ENCODE measurements around the gene FYN. TPM values are rescaled to one million over a fixed set of nuclear protein-coding genes. Genes with fewer than 3 reads are reported as not detected.

Gene FYN
- total and polyA plus RNA-seq, 2 of the 13 experiments (the other 11 are each of a cell fraction or from before 2014, with no cell fraction given): 15.5 to 24.6 TPM

GRCh38 chr6:111713236-111713635 lies 160.0 kb downstream of the FYN start (continued):
- TF ChIP-seq ZNF34 (CRISPR knock-in tag; IDR thresholded peaks at IDR 0.05; ENCODE audit: borderline replicate concordance) (no peak), HMGA1 (CRISPR knock-in tag; conservative IDR thresholded peaks at IDR 0.05) (no peak), NKX3-1 (CRISPR knock-in tag; IDR thresholded peaks at IDR 0.05) (no peak), SP140L (CRISPR knock-in tag; IDR thresholded peaks at IDR 0.05; ENCODE audit: borderline replicate concordance) (no peak), GPN1 (CRISPR knock-in tag; IDR thresholded peaks at IDR 0.05; ENCODE audit: borderline replicate concordance) (no peak)
- TF ChIP-seq, protein P1, sequence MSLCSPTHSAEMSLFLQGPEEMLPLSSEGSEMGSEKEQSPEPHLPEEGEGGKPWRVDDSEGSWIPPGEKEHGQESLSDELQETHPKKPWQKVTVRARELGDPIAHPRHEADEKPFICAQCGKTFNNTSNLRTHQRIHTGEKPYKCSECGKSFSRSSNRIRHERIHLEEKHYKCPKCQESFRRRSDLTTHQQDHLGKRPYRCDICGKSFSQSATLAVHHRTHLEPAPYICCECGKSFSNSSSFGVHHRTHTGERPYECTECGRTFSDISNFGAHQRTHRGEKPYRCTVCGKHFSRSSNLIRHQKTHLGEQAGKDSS (CRISPR knock-in tag; IDR thresholded peaks at IDR 0.05; ENCODE audit: borderline replicate concordance, low read depth): no peak
- TF ChIP-seq, protein P2, sequence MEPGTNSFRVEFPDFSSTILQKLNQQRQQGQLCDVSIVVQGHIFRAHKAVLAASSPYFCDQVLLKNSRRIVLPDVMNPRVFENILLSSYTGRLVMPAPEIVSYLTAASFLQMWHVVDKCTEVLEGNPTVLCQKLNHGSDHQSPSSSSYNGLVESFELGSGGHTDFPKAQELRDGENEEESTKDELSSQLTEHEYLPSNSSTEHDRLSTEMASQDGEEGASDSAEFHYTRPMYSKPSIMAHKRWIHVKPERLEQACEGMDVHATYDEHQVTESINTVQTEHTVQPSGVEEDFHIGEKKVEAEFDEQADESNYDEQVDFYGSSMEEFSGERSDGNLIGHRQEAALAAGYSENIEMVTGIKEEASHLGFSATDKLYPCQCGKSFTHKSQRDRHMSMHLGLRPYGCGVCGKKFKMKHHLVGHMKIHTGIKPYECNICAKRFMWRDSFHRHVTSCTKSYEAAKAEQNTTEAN (CRISPR knock-in tag; conservative IDR thresholded peaks at IDR 0.05): no peak

GRCh38 chr6:111711984-111712752 lies 161.1 kb downstream of the FYN start:
- H3K36me3 ChIP-seq (replicated peaks in 1 of 2; ENCODE audit: control insufficient read depth in 1 of 2, insufficient read depth in 2 of 2, low read length in 2 of 2): no peaks in the 10 kb centered on the region; a peak in 1 of 5 replicates
- H3K27me3 ChIP-seq (ENCODE audit: control insufficient read depth in 1 of 2, insufficient read depth in 2 of 2, low read length in 2 of 2): no peaks in the 10 kb centered on the region
- no peaks in the 10 kb centered on the region for H3K9me3 ChIP-seq (ENCODE audit: low read length)
- no peaks in the 10 kb centered on the region for H3K79me2 ChIP-seq (ENCODE audit: insufficient read depth, low read length)
- CTCF ChIA-PET (ENCODE audit: low intra/inter-chr PET ratio, low total read pairs): interaction anchor here (1.4 kb wide), 1 partner anchor 317 kb away, joined by 3 read pairs; no protein-coding TSS in a partner anchor
- no peak overlapping the region for H3K9ac ChIP-seq (ENCODE audit: insufficient read depth, low read depth, low read length)
- H3K27ac ChIP-seq (ENCODE audit: extremely low read length, insufficient read depth, low read length): no peak overlapping the region
- no peak overlapping the region for H3K4me2 ChIP-seq (ENCODE audit: low read depth, low read length)
- no peak overlapping the region for H3K4me3 ChIP-seq (replicated peaks in 1 of 3; ENCODE audit: insufficient read depth in 1 of 3, low read depth in 2 of 3, low read length in 3 of 3)
- POLR2A ChIA-PET: no interaction called here
- intact Hi-C loops (cut with micrococcal nuclease; ENCODE audit: unreplicated experiment) (no loop called here), in situ Hi-C loops (cut with HindIII; ENCODE audit: extremely low pct_ligation_motif_present, low pct_unique_long_range_greater_than_20kb) (loop anchor here (25.0 kb wide), 1 partner anchor 450 kb away; no protein-coding TSS in a partner anchor)
- DNase-seq (ENCODE audit: low spot score) (no peak), ATAC-seq (no peak), FAIRE-seq (no peak)
- no peaks in the 10 kb centered on the region for H4K20me1 ChIP-seq (ENCODE audit: insufficient read depth, low read length)
- no peaks in the 10 kb centered on the region for H3K4me1 ChIP-seq (ENCODE audit: insufficient read depth, low read length)
- H2AFZ ChIP-seq (ENCODE audit: low read length): no peak overlapping the region
- 90% methylated on average over 13 of the region's 13 CpGs for WGBS (ENCODE audit: low lambda C conversion rate)
- BruUV-seq (replicated peaks): no TSS peak
- TF ChIP-seq ZIK1 (CRISPR knock-in tag; IDR thresholded peaks at IDR 0.05; ENCODE audit: borderline replicate concordance, low read depth) (no peak), TOPORS (CRISPR knock-in tag; IDR thresholded peaks at IDR 0.05) (no peak), KDM1A (CRISPR knock-in tag; IDR thresholded peaks at IDR 0.05) (no peak), TBL1XR1 (IDR thresholded peaks at IDR 0.05; ENCODE audit: borderline replicate concordance, low read length, partially characterized antibody) (no peak), NFKBIZ (CRISPR knock-in tag; IDR thresholded peaks at IDR 0.05) (no peak)
- TF ChIP-seq, protein P3, sequence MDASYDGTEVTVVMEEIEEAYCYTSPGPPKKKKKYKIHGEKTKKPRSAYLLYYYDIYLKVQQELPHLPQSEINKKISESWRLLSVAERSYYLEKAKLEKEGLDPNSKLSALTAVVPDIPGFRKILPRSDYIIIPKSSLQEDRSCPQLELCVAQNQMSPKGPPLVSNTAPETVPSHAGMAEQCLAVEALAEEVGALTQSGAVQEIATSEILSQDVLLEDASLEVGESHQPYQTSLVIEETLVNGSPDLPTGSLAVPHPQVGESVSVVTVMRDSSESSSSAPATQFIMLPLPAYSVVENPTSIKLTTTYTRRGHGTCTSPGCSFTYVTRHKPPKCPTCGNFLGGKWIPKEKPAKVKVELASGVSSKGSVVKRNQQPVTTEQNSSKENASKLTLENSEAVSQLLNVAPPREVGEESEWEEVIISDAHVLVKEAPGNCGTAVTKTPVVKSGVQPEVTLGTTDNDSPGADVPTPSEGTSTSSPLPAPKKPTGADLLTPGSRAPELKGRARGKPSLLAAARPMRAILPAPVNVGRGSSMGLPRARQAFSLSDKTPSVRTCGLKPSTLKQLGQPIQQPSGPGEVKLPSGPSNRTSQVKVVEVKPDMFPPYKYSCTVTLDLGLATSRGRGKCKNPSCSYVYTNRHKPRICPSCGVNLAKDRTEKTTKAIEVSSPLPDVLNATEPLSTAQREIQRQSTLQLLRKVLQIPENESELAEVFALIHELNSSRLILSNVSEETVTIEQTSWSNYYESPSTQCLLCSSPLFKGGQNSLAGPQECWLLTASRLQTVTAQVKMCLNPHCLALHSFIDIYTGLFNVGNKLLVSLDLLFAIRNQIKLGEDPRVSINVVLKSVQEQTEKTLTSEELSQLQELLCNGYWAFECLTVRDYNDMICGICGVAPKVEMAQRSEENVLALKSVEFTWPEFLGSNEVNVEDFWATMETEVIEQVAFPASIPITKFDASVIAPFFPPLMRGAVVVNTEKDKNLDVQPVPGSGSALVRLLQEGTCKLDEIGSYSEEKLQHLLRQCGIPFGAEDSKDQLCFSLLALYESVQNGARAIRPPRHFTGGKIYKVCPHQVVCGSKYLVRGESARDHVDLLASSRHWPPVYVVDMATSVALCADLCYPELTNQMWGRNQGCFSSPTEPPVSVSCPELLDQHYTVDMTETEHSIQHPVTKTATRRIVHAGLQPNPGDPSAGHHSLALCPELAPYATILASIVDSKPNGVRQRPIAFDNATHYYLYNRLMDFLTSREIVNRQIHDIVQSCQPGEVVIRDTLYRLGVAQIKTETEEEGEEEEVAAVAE (CRISPR knock-in tag; IDR thresholded peaks at IDR 0.05; ENCODE audit: borderline replicate concordance): no peak

Data from HepG2 (cell line).